RWPE2 (cell line): ENCODE measurements around the gene NAP1L4.

Experiments used
- ATAC-seq: fragments of 200-7000 bp; cut with Tn5 transposase; 3 replicates; pipeline ENCODE4 v1.9.1; 2021; ENCODE audit warnings: low read depth
- DNase-seq: peaks from one replicate; pipeline ENCODE4 v3.0.0-alpha.2; 2020; ENCODE audit warnings: low spot score
- H3K27ac ChIP-seq: fragments of 450-650 bp; 2 replicates; pipeline ENCODE4 v1.5.1; 2017; ENCODE audit warnings: mild to moderate bottlenecking; ENCODE audit not compliant: poor library complexity, severe bottlenecking
- H3K27me3 ChIP-seq: fragments of 250-450 bp; sonication (Bioruptor Pico); 2 replicates; pipeline ENCODE4 v1.5.1; 2021; ENCODE audit warnings: mild to moderate bottlenecking, moderate library complexity; ENCODE audit not compliant: insufficient read depth, poor library complexity, severe bottlenecking
- H3K36me3 ChIP-seq: fragments of 250-450 bp; sonication (Bioruptor Pico); 2 replicates; pipeline ENCODE4 v1.5.1; 2020; ENCODE audit warnings: low read depth, mild to moderate bottlenecking, moderate library complexity
- H3K4me1 ChIP-seq: fragments of 250-450 bp; sonication (Bioruptor Pico); 2 replicates; pipeline ENCODE4 v1.5.1; 2021; ENCODE audit warnings: mild to moderate bottlenecking, moderate library complexity; ENCODE audit not compliant: insufficient read depth, poor library complexity, severe bottlenecking
- H3K4me3 ChIP-seq: fragments of 250-450 bp; sonication (Bioruptor Pico); 2 replicates; pipeline ENCODE4 v1.5.1; 2021; ENCODE audit warnings: mild to moderate bottlenecking, moderate library complexity; ENCODE audit not compliant: severe bottlenecking
- H3K9me3 ChIP-seq: fragments of 250-450 bp; sonication (Bioruptor Pico); 2 replicates; pipeline ENCODE4 v1.5.1; 2021; ENCODE audit warnings: mild to moderate bottlenecking, moderate library complexity; ENCODE audit not compliant: severe bottlenecking
- TF ChIP-seq, protein P1 (sequence below): fragments of 450-650 bp; IDR thresholded peaks from one replicate; pipeline ENCODE4 v1.5.1; 2017; ENCODE audit warnings: mild to moderate bottlenecking, moderate library complexity; ENCODE audit not compliant: poor library complexity, severe bottlenecking

NAP1L4 gene

DNA sequence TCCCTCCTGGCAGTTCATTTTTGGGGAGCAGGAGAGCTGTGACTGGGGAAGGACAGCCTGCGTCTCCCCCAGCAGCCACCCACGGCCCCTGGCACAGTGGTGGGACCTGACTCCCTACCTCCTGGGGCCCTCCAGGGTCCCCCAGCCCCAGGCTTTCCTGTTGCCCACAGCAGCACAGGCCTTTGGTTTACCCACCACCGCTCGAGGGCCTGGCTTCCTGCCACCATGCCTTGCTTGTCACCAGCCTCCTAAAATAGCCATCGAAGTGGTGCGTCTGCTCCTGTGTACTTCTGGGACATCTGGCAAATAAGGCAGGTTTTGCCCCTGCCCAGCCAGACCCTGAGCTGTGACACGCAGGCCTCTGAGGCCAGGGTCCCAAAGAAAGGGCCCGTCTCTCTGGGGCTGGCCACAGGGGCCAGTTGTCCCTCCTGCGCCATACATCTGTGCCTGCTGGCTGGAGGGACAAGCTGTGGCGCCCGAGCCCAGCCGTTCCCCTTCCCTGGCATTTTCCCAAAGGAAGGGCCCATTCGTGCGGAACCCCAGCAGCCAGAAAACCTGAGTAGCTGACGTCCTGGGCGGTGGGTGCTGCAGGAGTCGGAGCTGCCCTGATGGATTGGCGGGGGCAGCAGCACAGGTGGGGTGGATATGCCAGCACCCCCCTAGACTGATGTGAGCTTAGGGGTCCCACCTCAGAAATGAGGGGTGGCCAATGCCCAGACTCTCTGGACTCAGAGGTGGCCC lies 77.5 kb downstream of the NAP1L4 start:
- Histone ChIP-seq H3K27ac (peak overlapping the region; percentile 94), H3K4me3 (no peak overlapping the region), H3K36me3 (no peaks in the 10 kb centered on the region), H3K27me3 (no peaks in the 10 kb centered on the region), H3K4me1 (peaks cover 26% of the 10 kb centered on the region), H3K9me3 (no peaks in the 10 kb centered on the region)
- no peak for ATAC-seq
- no peak for DNase-seq
- TF ChIP-seq, protein P1, sequence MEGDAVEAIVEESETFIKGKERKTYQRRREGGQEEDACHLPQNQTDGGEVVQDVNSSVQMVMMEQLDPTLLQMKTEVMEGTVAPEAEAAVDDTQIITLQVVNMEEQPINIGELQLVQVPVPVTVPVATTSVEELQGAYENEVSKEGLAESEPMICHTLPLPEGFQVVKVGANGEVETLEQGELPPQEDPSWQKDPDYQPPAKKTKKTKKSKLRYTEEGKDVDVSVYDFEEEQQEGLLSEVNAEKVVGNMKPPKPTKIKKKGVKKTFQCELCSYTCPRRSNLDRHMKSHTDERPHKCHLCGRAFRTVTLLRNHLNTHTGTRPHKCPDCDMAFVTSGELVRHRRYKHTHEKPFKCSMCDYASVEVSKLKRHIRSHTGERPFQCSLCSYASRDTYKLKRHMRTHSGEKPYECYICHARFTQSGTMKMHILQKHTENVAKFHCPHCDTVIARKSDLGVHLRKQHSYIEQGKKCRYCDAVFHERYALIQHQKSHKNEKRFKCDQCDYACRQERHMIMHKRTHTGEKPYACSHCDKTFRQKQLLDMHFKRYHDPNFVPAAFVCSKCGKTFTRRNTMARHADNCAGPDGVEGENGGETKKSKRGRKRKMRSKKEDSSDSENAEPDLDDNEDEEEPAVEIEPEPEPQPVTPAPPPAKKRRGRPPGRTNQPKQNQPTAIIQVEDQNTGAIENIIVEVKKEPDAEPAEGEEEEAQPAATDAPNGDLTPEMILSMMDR: no peak

DNA sequence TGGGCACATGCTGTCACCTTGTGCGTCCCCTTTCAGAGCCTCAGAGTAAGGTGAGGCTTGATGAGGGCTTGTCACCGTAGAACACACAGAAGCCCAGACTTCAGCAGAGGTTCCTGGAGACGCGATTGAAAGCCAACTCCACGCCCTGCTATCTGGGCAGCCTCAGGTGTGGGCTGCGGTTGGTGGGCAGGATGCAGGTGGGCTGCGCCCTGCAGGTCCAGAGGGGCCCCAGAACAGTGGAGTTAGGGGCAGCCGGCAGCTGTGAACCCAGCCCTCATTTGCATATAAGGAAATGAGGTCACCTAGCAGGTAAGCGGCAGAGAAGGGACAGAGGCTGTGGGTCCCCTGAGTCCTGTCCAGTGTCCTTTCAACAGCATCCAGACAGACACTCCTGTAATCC lies 78.4 kb downstream of the NAP1L4 start:
- H3K9me3 ChIP-seq: no peaks in the 10 kb centered on the region
- DNase-seq: no peak
- H3K4me1 ChIP-seq: peaks cover 26% of the 10 kb centered on the region
- no peak for ATAC-seq
- no peaks in the 10 kb centered on the region for H3K36me3 ChIP-seq
- H3K27me3 ChIP-seq: no peaks in the 10 kb centered on the region
- H3K27ac ChIP-seq: peak overlapping the region; percentile 94
- no peak overlapping the region for H3K4me3 ChIP-seq
- TF ChIP-seq, protein P1: no peak

DNA sequence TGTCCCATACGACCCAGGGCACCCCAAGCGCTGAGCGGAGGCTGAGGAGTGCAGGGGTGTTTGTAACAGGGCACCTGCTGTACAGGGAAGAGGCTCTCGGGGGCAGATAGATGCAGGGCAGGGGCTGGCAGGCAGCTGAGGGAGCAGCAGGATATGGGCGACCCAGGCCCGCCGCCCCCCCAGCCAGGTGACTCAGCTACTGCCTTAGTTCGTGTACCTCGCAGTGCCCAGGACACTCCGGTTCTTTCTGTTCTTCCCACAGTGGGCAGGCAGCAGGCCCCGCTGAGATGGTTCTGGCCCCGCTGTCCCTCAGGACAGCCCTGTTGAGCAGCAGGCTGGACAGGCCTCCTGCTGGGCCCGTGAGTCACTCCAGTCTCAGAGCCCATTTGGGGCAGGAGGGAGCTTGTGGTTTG lies 79.1 kb downstream of the NAP1L4 start:
- Histone ChIP-seq H3K36me3 (no peaks in the 10 kb centered on the region), H3K4me3 (no peak overlapping the region), H3K4me1 (peaks cover 26% of the 10 kb centered on the region), H3K27ac (peak overlapping the region; percentile 94), H3K27me3 (no peaks in the 10 kb centered on the region), H3K9me3 (no peaks in the 10 kb centered on the region)
- no peak for DNase-seq
- ATAC-seq: peak; percentile 21
- TF ChIP-seq, protein P1: no peak

DNA sequence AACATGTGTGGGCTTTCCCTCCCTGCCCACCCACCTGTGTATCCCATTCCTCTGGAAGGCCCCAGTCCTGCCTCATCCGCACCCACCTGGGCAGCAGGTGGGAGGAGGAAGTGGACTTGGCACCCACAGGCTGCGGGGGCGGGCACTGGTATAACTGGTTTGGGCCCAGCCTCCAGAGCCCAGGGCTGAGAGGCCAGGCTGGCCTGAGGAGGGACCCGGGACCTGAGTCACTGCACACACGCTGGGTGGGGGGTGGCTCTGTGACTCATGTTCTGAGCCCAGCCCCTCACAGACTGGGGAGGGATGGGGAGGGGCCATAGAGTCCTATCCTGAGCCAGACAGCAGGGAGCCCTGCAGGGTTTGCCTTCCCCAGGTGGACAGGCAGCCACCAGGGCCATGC lies 79.6 kb downstream of the NAP1L4 start:
- DNase-seq: peak; percentile 99

More for the DNA sequence above, 79.6 kb downstream of the NAP1L4 start:
- TF ChIP-seq, protein P1: no peak
- peak overlapping the region; percentile 94 for H3K27ac ChIP-seq
- peaks cover 26% of the 10 kb centered on the region for H3K4me1 ChIP-seq
- H3K36me3 ChIP-seq: no peaks in the 10 kb centered on the region
- peak; percentile 88 for ATAC-seq
- H3K27me3 ChIP-seq: no peaks in the 10 kb centered on the region
- no peak overlapping the region for H3K4me3 ChIP-seq
- H3K9me3 ChIP-seq: no peaks in the 10 kb centered on the region
